HCT116 (cell line): ENCODE measurements around the gene CIRBP. TPM values are rescaled to one million over a fixed set of nuclear protein-coding genes. Genes with fewer than 3 reads are reported as not detected.

Experiments used
- ATAC-seq: fragments of 200-7000 bp; cut with Tn5 transposase; 2 replicates; pipeline ENCODE4 v1.9.1; 2020; ENCODE audit warnings: mild to moderate bottlenecking, moderate library complexity
- BruUV-seq: library from RNA; stranded (reverse); fragments of 400-500 nt; replicated peaks from 2 replicates; lab custom pipeline; 2021; lab: Mats Ljungman, UMichigan
- CTCF ChIA-PET: fragments of 300-600 bp; sonication (Branson Sonifier 250); formaldehyde crosslinking; loops from one replicate; lab custom pipeline; 2021; ENCODE audit warnings: antibody characterized with exemption; lab: Charles Lee
- POLR2A ChIA-PET: fragments of 300-600, 350-600 bp; sonication (Branson Sonifier 250); formaldehyde crosslinking; loops from one replicate; lab custom pipeline; 2021; ENCODE audit warnings: antibody characterized with exemption; lab: Charles Lee
- RAD21 ChIA-PET, 2 experiments: fragments of 300-600 bp; sonication (Branson Sonifier 250); formaldehyde crosslinking; loops; one replicate each; lab custom pipeline; 2023; ENCODE audit warnings: low total read pairs in 2 of 2; ENCODE audit not compliant: uncharacterized antibody in 2 of 2, unreplicated experiment in 2 of 2, low non-redundant PET in 1 of 2; lab: Charles Lee
- DNase-seq: peaks from one replicate; pipeline ENCODE4 v3.0.0-alpha.2; 2010; ENCODE audit warnings: low read depth, low spot score
- H2AFZ ChIP-seq: fragments of 200-600 bp; shearing (Covaris generic), sonication (generic); 2 replicates; pipeline ENCODE4 v1.6.1; 2017; ENCODE audit warnings: low read depth, mixed run types, mixed read lengths, antibody characterized with exemption, low read length; ENCODE audit not compliant: poor library complexity, severe bottlenecking
- H3K27ac ChIP-seq: 2 replicates; pipeline ENCODE4 v1.5.1; 2012; ENCODE audit warnings: low read depth, low read length
- H3K27me3 ChIP-seq: fragments of 200-600 bp; sonication (generic); 2 replicates; pipeline ENCODE4 v1.6.1; 2016; ENCODE audit warnings: mixed run types, low read length, mixed read lengths; ENCODE audit not compliant: insufficient read depth
- H3K36me3 ChIP-seq, 2 experiments: fragments of 200-500 bp in 1 of 2; fragments of 200-600 bp in 1 of 2; sonication (Bioruptor generic) in 1 of 2; sonication (generic) in 1 of 2; 2 replicates each; pipeline versions ENCODE4 v1.5.1 to v1.6.1; 2014 to 2016; ENCODE audit warnings: low read length in 2 of 2, inconsistent platforms in 1 of 2, mixed read lengths in 1 of 2, mixed run types in 1 of 2; ENCODE audit not compliant: insufficient read depth in 2 of 2, control insufficient read depth in 1 of 2
- H3K4me1 ChIP-seq, 2 experiments: fragments of 200-600 bp in 1 of 2; sonication (generic) in 1 of 2; 2 replicates each; pipeline versions ENCODE4 v1.5.1 to v1.6.1; 2012 to 2017; ENCODE audit warnings: low read length in 2 of 2, inconsistent platforms in 1 of 2, mild to moderate bottlenecking in 1 of 2, mixed read lengths in 1 of 2, mixed run types in 1 of 2, moderate library complexity in 1 of 2; ENCODE audit not compliant: insufficient read depth in 2 of 2, control insufficient read depth in 1 of 2
- H3K4me2 ChIP-seq: fragments of 200-600 bp; sonication (generic); 2 replicates; pipeline ENCODE4 v1.6.1; 2017; ENCODE audit warnings: mixed run types, low read length, mixed read lengths
- H3K4me3 ChIP-seq, 2 experiments: fragments of 200-600 bp in 1 of 2; sonication (generic) in 1 of 2; replicated peaks in 1 of 2; 2 replicates each; pipeline ENCODE4 v1.5.1; 2011 to 2016; ENCODE audit warnings: low read length in 2 of 2, control low read depth in 1 of 2, low read depth in 1 of 2, mild to moderate bottlenecking in 1 of 2, mixed read lengths in 1 of 2, mixed run types in 1 of 2
- H3K79me2 ChIP-seq: fragments of 200-600 bp; sonication (generic); 2 replicates; pipeline ENCODE4 v1.6.1; 2017; ENCODE audit warnings: mild to moderate bottlenecking, mixed run types, low read length, moderate library complexity, mixed read lengths; ENCODE audit not compliant: insufficient read depth
- H3K9ac ChIP-seq: fragments of 200-600 bp; sonication (generic); 2 replicates; pipeline ENCODE4 v1.6.1; 2016; ENCODE audit warnings: low read length, mixed read lengths
- H3K9me2 ChIP-seq: fragments of 200-600 bp; sonication (generic), shearing (Covaris generic); 2 replicates; pipeline ENCODE4 v1.6.1; 2017; ENCODE audit warnings: mixed run types, mild to moderate bottlenecking, moderate library complexity; ENCODE audit not compliant: insufficient read depth
- H3K9me3 ChIP-seq, 2 experiments: fragments of 200-500 bp in 1 of 2; fragments of 200-600 bp in 1 of 2; sonication (Bioruptor generic) in 1 of 2; sonication (generic) in 1 of 2; 2 replicates each; pipeline ENCODE4 v1.6.1; 2014 to 2017; ENCODE audit warnings: low read length in 2 of 2, mixed read lengths in 2 of 2, inconsistent platforms in 1 of 2, low read depth in 1 of 2, mild to moderate bottlenecking in 1 of 2, mixed run types in 1 of 2, moderate library complexity in 1 of 2; ENCODE audit not compliant: control insufficient read depth in 1 of 2, insufficient read depth in 1 of 2
- H4K20me1 ChIP-seq: fragments of 200-600 bp; sonication (generic), shearing (Covaris generic); 2 replicates; pipeline ENCODE4 v1.6.1; 2017; ENCODE audit warnings: mixed run types, mild to moderate bottlenecking, moderate library complexity; ENCODE audit not compliant: insufficient read depth
- CBX3 ChIP-seq: IDR thresholded peaks from 2 replicates; pipeline ENCODE4 v1.6.1; 2012; ENCODE audit warnings: low read depth
- FOSL1 ChIP-seq: IDR thresholded peaks from 2 replicates; pipeline ENCODE4 v1.6.1; 2012; ENCODE audit warnings: low read depth
- POLR2A ChIP-seq: IDR thresholded peaks from 2 replicates; pipeline ENCODE4 v1.7.0; 2011; ENCODE audit warnings: borderline replicate concordance; ENCODE audit not compliant: insufficient read depth, insufficient read length; ENCODE audit errors: extremely low read depth
- POLR2AphosphoS5 ChIP-seq: IDR thresholded peaks from 2 replicates; pipeline ENCODE4 v1.6.1; 2011; ENCODE audit warnings: mild to moderate bottlenecking, low read depth, low read length, moderate library complexity
- ZFX ChIP-seq: fragments of 450-650 bp; IDR thresholded peaks from 2 replicates; pipeline ENCODE4 v1.6.1; 2017
- ZNF274 ChIP-seq: fragments of 200-500 bp; sonication (Bioruptor generic); IDR thresholded peaks from 2 replicates; pipeline ENCODE4 v1.6.1; 2014; ENCODE audit warnings: mild to moderate bottlenecking, low read depth, low read length, inconsistent platforms
- intact Hi-C: fragments of 100-400 bp; cut with micrococcal nuclease; formaldehyde crosslinking; loops from 2 replicates; pipeline ENCODE4 v1.10.0; 2022
- total RNA-seq: library from RNA; stranded (reverse); gene quantifications from one replicate; pipeline ENCODE4 v1.2.1, GENCODE V29; 2021; ENCODE audit not compliant: unreplicated experiment
- TF ChIP-seq, protein P1 (sequence below): IDR thresholded peaks from 2 replicates; pipeline ENCODE4 v1.6.1; 2012
- TF ChIP-seq, protein P2 (sequence below), 3 experiments: fragments of 200-600 bp in 1 of 3; sonication (generic) in 1 of 3; IDR thresholded peaks in 2 of 3; conservative IDR thresholded peaks in 1 of 3; 2 replicates each; pipeline ENCODE4 v1.5.1; 2012 to 2017; ENCODE audit warnings: low read depth in 2 of 3, low read length in 2 of 3, antibody characterized with exemption in 1 of 3, borderline replicate concordance in 1 of 3, control low read depth in 1 of 3, mild to moderate bottlenecking in 1 of 3, mixed read lengths in 1 of 3, mixed run types in 1 of 3, moderate library complexity in 1 of 3; ENCODE audit not compliant: insufficient read depth in 1 of 3

CIRBP gene
- total RNA-seq, 1 experiment from 2014 or later, result 276 TPM

DNA sequence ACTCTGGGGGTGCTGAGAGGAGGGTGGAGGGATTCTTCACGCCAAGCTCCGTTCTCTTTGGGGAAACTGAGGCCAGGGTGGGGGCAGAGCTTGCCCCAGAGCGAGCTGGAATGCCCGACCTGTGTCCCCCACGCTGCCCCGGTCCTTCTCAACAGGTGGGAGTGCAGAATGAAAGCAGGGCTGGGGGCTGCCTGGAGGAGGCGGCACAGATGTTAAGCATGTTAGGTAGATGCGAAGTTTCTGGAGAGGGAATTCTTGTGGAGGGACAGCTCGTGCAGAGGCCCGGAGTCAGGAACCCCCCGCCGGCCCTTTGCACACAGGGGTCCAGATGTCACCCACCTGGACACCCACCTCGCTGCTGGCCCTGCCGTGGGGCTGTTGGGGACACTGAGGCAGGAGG is 25.6 kb downstream of the CIRBP start:
- H3K27me3 ChIP-seq, result no peaks in the 10 kb centered on the region
- ATAC-seq, result no peak

More for the DNA sequence above, 25.6 kb downstream of the CIRBP start:
- no TSS peak for BruUV-seq
- intact Hi-C loops, result no loop called here
- CTCF ChIA-PET, result no interaction called here
- no peak for DNase-seq
- RAD21 ChIA-PET, result no interaction called here
- no peak for TF ChIP-seq ZNF274
- TF ChIP-seq, protein P1, sequence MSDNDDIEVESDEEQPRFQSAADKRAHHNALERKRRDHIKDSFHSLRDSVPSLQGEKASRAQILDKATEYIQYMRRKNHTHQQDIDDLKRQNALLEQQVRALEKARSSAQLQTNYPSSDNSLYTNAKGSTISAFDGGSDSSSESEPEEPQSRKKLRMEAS, result no peak
- no peak for TF ChIP-seq FOSL1
- TF ChIP-seq POLR2A, result no peak
- TF ChIP-seq, protein P2, sequence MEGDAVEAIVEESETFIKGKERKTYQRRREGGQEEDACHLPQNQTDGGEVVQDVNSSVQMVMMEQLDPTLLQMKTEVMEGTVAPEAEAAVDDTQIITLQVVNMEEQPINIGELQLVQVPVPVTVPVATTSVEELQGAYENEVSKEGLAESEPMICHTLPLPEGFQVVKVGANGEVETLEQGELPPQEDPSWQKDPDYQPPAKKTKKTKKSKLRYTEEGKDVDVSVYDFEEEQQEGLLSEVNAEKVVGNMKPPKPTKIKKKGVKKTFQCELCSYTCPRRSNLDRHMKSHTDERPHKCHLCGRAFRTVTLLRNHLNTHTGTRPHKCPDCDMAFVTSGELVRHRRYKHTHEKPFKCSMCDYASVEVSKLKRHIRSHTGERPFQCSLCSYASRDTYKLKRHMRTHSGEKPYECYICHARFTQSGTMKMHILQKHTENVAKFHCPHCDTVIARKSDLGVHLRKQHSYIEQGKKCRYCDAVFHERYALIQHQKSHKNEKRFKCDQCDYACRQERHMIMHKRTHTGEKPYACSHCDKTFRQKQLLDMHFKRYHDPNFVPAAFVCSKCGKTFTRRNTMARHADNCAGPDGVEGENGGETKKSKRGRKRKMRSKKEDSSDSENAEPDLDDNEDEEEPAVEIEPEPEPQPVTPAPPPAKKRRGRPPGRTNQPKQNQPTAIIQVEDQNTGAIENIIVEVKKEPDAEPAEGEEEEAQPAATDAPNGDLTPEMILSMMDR (IDR thresholded peaks at IDR 0.05 in 2 of 3, conservative IDR thresholded peaks at IDR 0.05 in 1 of 3; ENCODE audit: borderline replicate concordance in 1 of 3, insufficient read depth in 1 of 3, low read depth in 2 of 3, low read length in 2 of 3), result no peak
- TF ChIP-seq CBX3, result no peak
- no peak for TF ChIP-seq ZFX
- TF ChIP-seq POLR2AphosphoS5, result no peak
- H3K9me2 ChIP-seq, result no peaks in the 10 kb centered on the region
- no peaks in the 10 kb centered on the region for H3K9me3 ChIP-seq
- no peaks in the 10 kb centered on the region for H3K36me3 ChIP-seq
- POLR2A ChIA-PET, result no interaction called here
- no peak overlapping the region for H3K27ac ChIP-seq
- no peak overlapping the region for H2AFZ ChIP-seq
- no peak overlapping the region for H3K4me3 ChIP-seq
- H3K9ac ChIP-seq, result no peak overlapping the region
- peaks cover 12 to 21% of the 10 kb centered on the region in 2 experiments for H3K4me1 ChIP-seq
- H3K79me2 ChIP-seq, result no peaks in the 10 kb centered on the region
- H4K20me1 ChIP-seq, result no peaks in the 10 kb centered on the region
- H3K4me2 ChIP-seq, result no peak overlapping the region
